Lower leg skin (tissue), 3 donors: ENCODE data around the gene TNIK.

Experiments
- POLR2A ChIP-seq, 2 donors: fragments of 450-650 bp; IDR thresholded peaks; one replicate each; pipeline ENCODE4 v1.6.1; 2016 to 2017; ENCODE audit warnings: antibody characterized with exemption in 2 of 2, mild to moderate bottlenecking in 1 of 2, moderate library complexity in 1 of 2
- TF ChIP-seq, protein P1 (sequence below), 3 donors: fragments of 450-650 bp; IDR thresholded peaks; one replicate each; pipeline ENCODE4 v1.5.1; 2016; ENCODE audit warnings: antibody characterized with exemption in 3 of 3, mild to moderate bottlenecking in 3 of 3, moderate library complexity in 2 of 3

DNA sequence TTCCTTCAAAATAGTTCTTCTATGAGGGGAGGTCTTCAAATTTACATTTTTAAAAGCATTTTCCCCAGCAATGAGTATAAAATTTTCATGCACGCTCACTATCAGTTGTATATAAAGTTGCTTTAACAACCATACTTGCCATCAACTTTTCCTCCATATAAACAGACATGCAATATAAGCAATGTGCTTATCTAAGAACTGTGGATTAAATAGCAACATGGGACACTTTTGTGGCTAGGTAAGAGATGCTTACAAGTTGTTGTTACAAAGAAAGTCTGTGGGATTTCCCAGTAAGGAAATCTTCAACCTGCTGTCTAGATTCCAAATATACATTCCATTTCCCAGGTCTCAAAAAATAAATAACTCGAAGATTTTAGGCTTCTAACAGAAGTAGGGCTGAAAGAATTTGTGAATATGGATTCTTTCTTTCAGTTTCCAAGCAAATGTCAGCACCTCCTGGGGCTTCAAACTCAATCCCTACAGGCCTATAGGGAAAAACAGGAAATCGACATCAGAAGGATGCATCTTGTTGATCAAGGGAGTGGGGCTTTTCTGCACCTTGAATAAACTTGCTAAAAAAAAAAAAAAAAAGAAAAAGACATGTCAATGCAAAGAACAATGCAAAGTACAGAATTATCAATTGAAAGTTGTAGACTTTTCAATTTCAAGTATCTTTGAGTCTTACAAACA lies 16.1 kb downstream of the TNIK start:
- TF ChIP-seq, protein P1, sequence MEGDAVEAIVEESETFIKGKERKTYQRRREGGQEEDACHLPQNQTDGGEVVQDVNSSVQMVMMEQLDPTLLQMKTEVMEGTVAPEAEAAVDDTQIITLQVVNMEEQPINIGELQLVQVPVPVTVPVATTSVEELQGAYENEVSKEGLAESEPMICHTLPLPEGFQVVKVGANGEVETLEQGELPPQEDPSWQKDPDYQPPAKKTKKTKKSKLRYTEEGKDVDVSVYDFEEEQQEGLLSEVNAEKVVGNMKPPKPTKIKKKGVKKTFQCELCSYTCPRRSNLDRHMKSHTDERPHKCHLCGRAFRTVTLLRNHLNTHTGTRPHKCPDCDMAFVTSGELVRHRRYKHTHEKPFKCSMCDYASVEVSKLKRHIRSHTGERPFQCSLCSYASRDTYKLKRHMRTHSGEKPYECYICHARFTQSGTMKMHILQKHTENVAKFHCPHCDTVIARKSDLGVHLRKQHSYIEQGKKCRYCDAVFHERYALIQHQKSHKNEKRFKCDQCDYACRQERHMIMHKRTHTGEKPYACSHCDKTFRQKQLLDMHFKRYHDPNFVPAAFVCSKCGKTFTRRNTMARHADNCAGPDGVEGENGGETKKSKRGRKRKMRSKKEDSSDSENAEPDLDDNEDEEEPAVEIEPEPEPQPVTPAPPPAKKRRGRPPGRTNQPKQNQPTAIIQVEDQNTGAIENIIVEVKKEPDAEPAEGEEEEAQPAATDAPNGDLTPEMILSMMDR (IDR thresholded peaks at IDR 0.05) = no peak
- no peak for TF ChIP-seq POLR2A (IDR thresholded peaks at IDR 0.05)
